ENCODE results near the gene ITPR1.

Gene ITPR1

GRCh38 chr3:4729061-4729973 lies 236.2 kb downstream of the ITPR1 start:
- DNase-seq: no peak

DNA sequence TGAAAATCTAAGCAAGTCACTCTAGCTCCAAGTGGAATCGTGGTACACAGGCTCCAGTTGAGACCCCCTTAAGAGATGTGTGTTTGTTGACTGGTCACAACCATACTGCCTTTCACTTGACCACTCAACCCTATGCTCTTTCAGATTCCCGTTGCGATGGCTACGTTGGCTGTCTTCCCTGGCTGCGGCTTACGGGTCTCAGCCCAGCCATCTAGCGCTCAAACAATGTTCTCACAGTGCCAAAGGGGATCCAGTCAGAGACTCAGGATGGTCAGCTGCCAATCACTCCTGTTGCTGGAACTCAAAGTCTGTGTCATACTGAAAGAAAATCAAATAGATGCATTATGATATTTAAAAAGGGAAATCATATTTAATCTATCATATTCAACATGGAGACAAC lies 237.6 kb downstream of the ITPR1 start:
- no peak for DNase-seq

GRCh38 chr3:4731543-4732111 lies 238.5 kb downstream of the ITPR1 start:
- DNase-seq: no peak

GRCh38 chr3:4732925-4733324 lies 239.8 kb downstream of the ITPR1 start:
- DNase-seq: no peak

DNA sequence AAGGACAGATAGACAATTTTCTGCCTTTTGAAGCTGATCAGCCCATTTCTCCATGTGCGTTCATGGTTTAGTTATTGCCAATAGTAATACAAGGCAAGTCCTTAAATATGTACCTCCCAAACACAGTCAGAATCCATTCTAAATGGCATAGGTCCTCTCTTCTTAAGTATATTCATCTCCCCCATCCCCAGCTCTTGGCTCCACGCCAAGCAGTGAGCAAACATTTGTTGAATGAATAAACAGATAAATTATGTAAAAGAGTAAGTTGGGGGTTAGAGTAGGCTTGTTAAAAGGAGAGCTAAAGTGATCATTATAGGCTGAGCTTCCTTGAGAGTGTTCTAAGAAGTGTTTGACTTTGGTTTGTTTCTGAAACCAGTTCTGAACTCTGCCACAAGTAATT lies 241.3 kb downstream of the ITPR1 start:
- DNase-seq: no peak

DNA sequence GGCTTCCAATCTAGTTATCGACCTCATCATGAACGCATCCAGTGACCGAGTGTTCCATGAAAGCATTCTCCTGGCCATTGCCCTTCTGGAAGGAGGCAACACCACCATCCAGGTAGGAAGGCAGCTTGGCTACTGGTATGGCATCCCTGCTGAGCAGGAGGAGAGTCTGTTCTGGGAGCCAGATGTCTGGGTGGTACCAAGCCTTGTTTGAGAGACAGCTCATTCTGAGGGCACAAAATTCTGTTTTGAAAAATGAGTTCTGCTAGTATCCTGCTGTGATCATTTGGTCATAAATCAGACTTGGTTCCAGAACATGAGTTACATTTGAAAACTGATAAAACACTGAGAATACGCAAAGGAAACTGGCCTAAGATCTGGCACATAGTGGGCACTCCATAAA lies 242.1 kb downstream of the ITPR1 start:
- no peak for DNase-seq

GRCh38 chr3:4736284-4736861 lies 243.2 kb downstream of the ITPR1 start:
- DNase-seq: no peak

GRCh38 chr3:4738737-4739274 lies 245.7 kb downstream of the ITPR1 start:
- DNase-seq: no peak

DNA sequence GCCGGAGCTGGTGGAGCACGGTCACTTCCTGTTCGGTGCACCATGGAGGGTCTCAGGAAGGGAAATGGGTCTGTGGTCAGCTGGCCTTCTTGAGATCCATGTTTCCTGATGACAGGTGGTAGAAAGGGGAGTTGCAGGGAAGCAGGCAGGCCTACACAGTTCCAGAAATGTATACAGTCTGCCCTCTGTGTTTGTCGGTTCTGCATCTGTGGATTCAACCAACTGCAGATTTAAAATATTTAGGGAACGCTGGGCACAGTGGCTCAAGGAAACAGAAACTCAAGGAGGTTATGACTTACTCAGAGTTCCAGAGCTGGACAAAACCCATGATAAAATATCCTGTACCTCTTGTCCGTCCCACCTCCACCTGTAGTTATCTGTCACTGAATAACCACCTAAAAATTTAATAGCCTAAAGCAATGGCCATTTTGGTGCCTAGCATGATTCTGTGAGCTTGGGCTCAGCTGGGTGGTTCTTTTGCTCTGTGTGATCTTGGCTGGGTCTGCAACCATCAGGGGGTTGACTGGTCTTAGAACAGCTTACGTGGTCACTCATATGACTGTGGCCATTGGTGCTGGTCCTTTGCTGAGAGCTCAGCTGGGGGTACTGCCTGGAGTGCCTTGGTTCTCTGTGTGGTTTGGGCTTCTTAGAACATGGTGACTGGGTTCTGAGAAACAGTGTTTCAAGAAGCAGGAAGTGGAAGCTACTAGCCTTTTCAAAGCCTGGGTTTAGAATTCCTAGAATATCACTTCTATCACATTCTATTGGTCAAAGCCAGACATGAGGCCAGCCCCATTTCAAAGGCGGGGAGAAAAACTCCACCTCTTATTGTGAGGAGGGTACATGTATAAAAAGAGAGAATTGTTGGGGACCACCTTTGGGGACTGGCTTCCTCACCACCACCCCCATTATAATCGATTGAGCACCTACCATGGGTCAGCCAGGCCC lies 246.4 kb downstream of the ITPR1 start:
- no peak for DNase-seq

- DNase-seq: no peak
These were observed 247.4 kb downstream of the ITPR1 start for GRCh38 chr3:4740397-4741105.

GRCh38 chr3:4741106-4741403 lies 247.9 kb downstream of the ITPR1 start:
- DNase-seq: no peak

DNA sequence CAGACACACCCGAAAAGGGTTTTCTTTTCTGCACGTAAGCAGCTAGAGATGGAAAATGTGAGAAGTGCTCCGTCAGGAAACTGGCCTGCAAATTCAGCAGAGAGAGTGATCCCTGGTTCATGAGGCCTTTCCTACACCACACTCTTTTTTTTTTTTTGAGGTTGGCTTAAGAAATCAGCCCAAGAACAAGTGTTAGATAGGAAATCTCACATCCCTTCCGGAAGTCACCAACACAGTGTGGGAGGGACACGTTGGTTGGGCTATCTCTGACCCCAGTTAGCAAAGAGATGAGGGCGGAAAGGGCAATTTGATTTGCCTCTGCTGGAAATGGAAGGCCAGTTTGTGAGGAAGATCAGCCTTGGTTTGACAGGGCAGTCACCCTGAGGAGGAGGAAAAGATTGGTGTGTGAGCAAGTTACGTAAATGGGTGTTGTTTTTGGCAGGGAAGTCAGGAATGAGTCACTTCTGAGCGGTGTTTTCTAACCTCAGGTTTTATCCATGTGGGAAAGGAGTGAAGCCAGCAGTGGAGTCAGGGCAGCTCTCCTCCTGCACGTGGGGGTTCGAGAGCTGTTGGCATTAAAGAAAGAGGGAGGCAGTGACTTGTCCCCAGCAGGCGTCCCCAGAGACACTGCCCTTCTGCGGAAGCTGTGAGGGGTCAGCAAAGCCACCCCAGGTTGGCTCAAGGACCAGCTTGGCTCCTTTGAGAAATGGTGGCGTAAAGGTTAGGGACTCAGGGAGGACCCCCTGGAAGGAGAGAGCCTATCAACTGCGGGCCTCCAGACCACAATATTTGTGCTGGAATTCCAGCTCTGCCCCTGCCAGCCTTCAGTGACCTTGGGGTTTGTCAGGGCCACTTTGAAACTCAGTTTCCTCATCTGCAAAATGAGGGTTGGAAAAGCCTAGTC lies 248.5 kb downstream of the ITPR1 start:
- DNase-seq: peak; percentile 97

DNA sequence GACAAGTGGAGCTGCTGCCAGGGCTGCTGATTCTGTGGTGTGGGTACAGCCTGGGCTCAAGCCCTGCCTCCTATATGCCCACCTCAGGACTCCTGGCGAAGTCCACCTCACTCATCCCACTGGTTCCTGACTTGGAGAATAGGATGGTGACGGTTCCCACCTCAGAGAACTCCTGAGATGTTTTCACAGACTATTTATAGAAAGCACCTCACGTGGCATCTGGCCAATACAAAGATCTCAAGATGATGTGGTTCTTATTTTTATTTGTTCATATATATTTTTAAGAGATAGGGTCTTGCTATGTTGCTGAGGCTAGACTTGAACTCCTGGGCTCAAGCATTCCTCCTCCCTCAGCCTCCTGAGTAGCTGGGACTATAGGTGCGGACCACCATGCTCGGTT lies 249.2 kb downstream of the ITPR1 start:
- no peak for DNase-seq

- no peak for DNase-seq
These were observed 250.2 kb downstream of the ITPR1 start for GRCh38 chr3:4743371-4743770.

GRCh38 chr3:4744405-4745234 lies 251.5 kb downstream of the ITPR1 start:
- peak; percentile 74 for DNase-seq

DNA sequence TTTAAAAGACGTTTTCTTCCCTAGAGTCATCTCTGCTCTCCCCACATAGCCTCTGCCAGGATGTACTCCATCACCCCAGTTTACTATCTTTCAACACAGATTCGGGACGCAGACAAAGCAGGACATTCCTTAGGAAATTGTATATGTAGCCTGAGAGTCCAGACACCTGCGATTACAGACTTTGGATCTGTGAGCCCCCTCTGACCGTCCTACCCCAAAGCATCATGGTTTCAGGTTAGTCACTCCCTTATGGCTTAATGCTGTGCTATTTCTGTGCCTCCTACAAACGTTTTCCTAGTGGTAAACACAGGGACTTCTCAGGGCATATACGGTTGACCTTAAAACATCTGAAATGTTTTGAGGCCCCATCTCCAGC lies 252.1 kb downstream of the ITPR1 start:
- no peak for DNase-seq

GRCh38 chr3:4746241-4746958 lies 253.3 kb downstream of the ITPR1 start:
- DNase-seq: peak; percentile 93

DNA sequence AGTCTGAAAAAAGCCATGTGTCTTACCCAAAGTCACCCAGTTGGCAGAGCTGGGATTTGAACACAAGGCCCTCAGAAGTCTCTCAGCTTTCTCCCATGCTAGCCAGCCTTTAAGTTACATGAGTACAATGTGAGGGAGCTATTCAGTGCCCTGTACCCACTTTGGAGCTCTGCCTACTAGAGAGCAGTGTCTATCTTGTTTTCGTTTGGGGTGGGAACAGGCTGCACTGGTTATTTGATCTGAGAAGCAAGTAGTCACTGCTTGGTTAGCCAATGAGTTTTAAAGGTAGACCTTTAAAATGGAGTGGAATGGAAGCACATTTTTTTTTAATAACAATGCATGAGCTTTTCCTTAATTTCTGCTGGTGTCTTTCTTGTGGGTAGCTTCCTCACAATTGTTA lies 255.0 kb downstream of the ITPR1 start:
- no peak for DNase-seq

- no peak for DNase-seq
These were observed 255.7 kb downstream of the ITPR1 start for GRCh38 chr3:4748701-4749378.

Data from NCI-H226 (cell line).